Brain microvascular endothelial cell (primary cell): ENCODE measurements around the gene SPRED3.

Experiments used
- DNase-seq: peaks from one replicate; pipeline ENCODE4 v3.0.0-alpha.2; 2020
- H3K27ac ChIP-seq: fragments of 250-450 bp; sonication (Bioruptor Pico); 2 replicates; pipeline ENCODE4 v1.5.1; 2020; ENCODE audit warnings: mild to moderate bottlenecking, moderate library complexity
- H3K27me3 ChIP-seq: fragments of 250-450 bp; sonication (Bioruptor Pico); replicated peaks from 2 replicates; pipeline ENCODE4 v1.5.1; 2020; ENCODE audit warnings: mild to moderate bottlenecking
- H3K36me3 ChIP-seq: fragments of 250-450 bp; sonication (Bioruptor Pico); replicated peaks from 2 replicates; pipeline ENCODE4 v1.5.1; 2020; ENCODE audit warnings: mild to moderate bottlenecking
- H3K4me3 ChIP-seq: 2 replicates; pipeline ENCODE4 v1.5.1; 2011; ENCODE audit warnings: low read depth, mild to moderate bottlenecking, control low read depth, low read length, moderate library complexity
- in situ Hi-C: cut with HindIII; loops from 2 replicates; pipeline ENCODE4 v1.10.0; 2017; ENCODE audit warnings: low sequenced_read_pairs, low pct_ligation_motif_present
- TF ChIP-seq, protein P1 (sequence below): IDR thresholded peaks from 2 replicates; pipeline ENCODE4 v1.5.1; 2011; ENCODE audit warnings: low read depth, mild to moderate bottlenecking, moderate library complexity, low read length, control low read depth, inconsistent platforms; ENCODE audit errors: missing control alignments

SPRED3 gene

DNA sequence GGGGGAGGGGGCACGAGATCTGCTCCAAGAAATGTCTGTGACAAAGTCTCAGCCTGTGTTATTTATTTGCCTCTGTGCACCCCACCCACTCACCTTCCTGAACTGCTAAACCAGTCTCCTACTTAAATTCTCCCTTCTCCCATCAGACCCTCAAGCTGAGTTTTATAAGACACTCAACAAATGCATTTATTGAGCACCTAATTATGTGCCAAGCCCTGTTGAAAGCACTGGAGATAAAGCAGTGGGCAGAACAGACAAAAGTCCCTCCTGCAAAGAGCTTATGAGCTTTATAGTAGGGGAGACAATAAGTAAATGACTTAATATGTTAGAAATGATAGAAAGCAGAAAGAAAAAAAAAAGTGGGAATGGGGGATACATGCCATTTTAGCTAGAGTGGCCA is 11.0 kb downstream of the SPRED3 start:
- H3K4me3 ChIP-seq, result no peak overlapping the region
- no peak overlapping the region for H3K27ac ChIP-seq
- TF ChIP-seq, protein P1, sequence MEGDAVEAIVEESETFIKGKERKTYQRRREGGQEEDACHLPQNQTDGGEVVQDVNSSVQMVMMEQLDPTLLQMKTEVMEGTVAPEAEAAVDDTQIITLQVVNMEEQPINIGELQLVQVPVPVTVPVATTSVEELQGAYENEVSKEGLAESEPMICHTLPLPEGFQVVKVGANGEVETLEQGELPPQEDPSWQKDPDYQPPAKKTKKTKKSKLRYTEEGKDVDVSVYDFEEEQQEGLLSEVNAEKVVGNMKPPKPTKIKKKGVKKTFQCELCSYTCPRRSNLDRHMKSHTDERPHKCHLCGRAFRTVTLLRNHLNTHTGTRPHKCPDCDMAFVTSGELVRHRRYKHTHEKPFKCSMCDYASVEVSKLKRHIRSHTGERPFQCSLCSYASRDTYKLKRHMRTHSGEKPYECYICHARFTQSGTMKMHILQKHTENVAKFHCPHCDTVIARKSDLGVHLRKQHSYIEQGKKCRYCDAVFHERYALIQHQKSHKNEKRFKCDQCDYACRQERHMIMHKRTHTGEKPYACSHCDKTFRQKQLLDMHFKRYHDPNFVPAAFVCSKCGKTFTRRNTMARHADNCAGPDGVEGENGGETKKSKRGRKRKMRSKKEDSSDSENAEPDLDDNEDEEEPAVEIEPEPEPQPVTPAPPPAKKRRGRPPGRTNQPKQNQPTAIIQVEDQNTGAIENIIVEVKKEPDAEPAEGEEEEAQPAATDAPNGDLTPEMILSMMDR, result no peak
- H3K36me3 ChIP-seq, result peaks cover 4% of the 10 kb centered on the region
- no peak for DNase-seq
- H3K27me3 ChIP-seq, result no peaks in the 10 kb centered on the region
- in situ Hi-C loops, result no loop called here

DNA sequence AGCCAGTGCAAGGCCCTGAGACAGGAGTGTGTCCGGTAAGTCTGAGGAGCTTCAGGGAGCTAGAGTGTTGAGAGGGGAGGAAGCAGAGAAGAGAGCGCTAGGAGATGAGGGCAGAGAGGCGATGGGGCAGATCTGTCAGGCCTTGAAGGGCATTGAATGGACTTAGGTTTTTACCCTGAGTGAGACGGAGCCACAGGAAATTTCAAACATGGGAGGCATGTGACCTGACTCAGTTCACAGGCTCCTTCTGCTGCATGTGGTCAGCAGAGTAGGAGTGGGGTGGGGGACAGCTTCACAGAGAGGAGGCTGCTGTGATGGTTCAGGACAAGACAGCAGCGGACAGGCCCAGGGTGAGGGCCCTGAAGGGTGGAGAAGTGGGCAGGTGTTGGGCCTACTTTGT is 11.9 kb downstream of the SPRED3 start:
- Histone ChIP-seq H3K27me3 (no peaks in the 10 kb centered on the region), H3K27ac (no peak overlapping the region), H3K4me3 (no peak overlapping the region), H3K36me3 (peaks cover 4% of the 10 kb centered on the region)
- DNase-seq, result no peak
- TF ChIP-seq, protein P1, result no peak
- in situ Hi-C loops, result no loop called here

DNA sequence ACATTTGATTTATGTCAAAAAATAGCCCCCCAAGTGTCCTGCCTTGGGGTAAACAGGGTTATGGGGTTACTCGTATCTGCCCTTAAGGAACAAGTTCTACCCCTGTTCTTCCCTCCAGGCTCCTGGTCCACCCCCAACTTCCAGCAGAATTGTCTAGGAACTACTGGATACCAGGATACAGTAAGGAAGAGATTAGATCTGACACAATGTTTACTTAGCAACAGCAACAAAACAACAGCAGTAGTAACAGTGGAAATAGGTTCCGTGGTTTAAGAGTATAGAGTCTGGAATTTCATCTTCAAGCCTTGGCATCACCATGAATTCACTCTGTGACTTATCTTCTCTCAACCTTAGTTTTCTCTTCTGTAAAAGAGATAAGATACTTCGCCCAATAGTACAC is 12.7 kb downstream of the SPRED3 start:
- Histone ChIP-seq H3K27me3 (no peaks in the 10 kb centered on the region), H3K27ac (no peak overlapping the region), H3K36me3 (peaks cover 2% of the 10 kb centered on the region), H3K4me3 (no peak overlapping the region)
- DNase-seq, result peak; percentile 14
- in situ Hi-C loops, result no loop called here
- TF ChIP-seq, protein P1, result no peak

DNA sequence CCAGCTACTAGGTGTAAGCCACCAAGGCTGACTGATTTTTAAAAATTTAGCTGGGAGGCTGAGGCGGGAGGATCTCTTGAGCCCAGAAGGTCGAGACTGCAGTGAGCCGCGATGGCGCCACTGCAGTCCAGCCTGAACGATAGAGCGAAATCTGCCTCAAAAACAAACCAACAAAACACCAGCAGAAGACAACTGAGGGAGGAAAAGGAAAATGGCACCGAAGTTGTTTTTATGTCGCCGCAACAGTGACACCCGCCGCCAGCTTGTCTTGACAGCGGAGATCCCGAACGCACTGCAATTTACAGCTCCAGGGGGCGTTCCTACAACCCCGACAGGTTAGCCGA is 14.1 kb downstream of the SPRED3 start:
- Histone ChIP-seq H3K4me3 (peak overlapping the region; percentile 45), H3K27me3 (no peaks in the 10 kb centered on the region), H3K36me3 (no peaks in the 10 kb centered on the region), H3K27ac (no peak overlapping the region)
- in situ Hi-C loops, result no loop called here
- TF ChIP-seq, protein P1, result no peak
- DNase-seq, result no peak

DNA sequence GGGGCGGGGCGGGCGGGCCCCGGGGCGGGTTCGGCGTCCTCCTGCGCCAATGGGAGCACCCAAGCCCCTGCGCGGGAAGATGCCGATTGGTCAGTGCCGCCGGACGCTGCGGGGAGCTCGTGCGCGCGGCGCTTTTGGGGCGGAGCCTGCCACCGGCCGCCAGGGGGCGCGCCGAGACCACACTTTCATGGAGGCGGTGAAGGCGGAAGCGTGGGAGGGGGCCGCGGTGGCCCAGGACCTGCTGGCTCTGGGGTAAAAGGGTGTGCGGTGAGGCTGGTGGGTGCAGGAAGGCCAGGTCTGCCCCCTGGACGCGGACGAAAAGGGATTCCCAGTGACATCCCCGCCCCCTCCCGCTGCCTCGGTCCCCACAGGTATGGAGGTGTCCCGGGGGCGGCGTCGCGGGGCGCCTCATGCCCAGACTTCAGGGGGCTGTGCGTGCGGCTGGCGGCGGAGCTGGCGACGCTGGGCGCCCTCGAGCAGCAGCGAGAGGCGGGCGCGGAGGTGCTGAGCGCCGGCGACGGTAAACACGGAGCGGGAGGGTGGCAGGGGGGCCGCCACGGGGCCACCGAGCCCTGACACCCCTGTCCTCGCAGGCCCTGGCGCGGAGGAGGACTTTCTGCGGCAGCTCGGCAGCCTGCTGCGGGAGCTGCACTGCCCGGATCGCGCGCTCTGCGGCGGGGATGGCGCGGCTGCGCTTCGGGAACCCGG is 14.6 kb downstream of the SPRED3 start, which contains the start of gene FAM98C:
Gene FAM98C, plus strand, starts transcription at position 127 of the 708 bp plus-strand sequence. Its CDS starts 61 bp downstream, at position 188.
- Histone ChIP-seq H3K36me3 (no peaks in the 10 kb centered on the region), H3K27me3 (no peaks in the 10 kb centered on the region), H3K4me3 (peak within 1 kb of the TSS; percentile 84), H3K27ac (no peak within 1 kb of the TSS)
- DNase-seq, result peak; percentile 95
- in situ Hi-C loops, result no loop called here
- TF ChIP-seq, protein P1, result peak; percentile 72

DNA sequence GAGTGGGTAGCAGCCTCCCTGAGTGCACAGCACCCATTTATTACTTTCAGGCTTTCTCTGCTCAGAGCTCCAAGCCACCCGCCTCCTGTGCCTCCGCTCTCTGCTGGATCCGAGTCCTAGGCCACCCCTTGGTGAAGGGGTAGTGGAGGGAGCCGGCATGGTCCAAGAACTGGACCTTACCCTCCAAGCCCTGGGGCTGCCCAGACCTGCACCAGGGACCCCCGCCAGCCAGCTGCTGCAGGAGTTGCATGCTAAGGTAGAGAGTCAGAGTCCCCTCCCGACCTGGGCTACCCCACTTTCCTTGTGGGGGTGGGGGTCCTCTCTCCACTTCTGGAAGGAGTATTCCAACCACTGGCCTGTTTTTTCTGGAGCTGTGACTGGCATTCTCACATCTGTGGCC is 16.4 kb downstream of the SPRED3 start:
- H3K27me3 ChIP-seq, result no peaks in the 10 kb centered on the region
- no peaks in the 10 kb centered on the region for H3K36me3 ChIP-seq
- no peak overlapping the region for H3K4me3 ChIP-seq
- H3K27ac ChIP-seq, result no peak overlapping the region
- no peak for DNase-seq
- TF ChIP-seq, protein P1, result no peak
- in situ Hi-C loops, result no loop called here
